ENCODE data around the gene TENT4A.

TENT4A gene

DNA sequence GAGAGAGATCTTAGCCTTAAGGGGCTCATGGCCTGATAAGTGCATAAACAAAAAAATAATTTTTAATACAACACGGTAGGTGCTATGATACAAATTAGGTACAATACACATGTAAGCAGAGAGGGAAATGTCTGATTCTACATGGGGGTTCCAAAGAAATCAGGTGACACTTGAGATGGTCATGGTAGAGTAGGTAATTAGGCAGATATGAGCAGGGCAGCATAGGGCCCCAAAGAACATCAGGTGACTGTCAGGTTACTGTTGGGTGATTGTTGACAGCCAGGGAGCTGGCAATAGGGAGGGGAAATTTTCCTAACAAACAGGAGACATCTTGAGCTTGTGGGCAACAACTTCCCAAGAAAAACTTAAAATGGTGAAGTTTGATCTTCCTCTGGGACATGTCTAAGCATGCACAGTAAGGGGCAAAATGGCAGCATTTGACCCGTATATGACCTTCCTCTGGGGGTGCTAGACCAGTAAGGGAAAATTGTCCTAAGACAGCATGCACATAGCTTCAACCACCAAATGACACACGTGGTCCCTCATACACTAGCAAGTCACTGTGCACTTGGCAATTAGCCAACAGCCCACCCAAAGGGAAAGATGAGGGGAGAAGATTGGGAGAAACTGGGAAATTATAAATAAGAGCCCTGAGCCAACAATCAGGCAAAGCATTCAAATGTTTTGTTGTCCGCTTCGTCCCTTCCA lies 37.3 kb upstream of the TENT4A start:
- Histone ChIP-seq H3K36me3 (ENCODE audit: insufficient read depth, low read length) (no peaks in the 10 kb centered on the region), H3K27ac (ENCODE audit: low read length) (no peak overlapping the region), H3K9ac (ENCODE audit: low read depth, low read length) (no peak overlapping the region), H3K9me3 (ENCODE audit: insufficient read depth, low read length, severe bottlenecking) (no peaks in the 10 kb centered on the region), H3K79me2 (ENCODE audit: insufficient read depth, low read length) (no peaks in the 10 kb centered on the region), H3K4me3 (ENCODE audit: low read depth in 1 of 2, low read length in 2 of 2) (no peak overlapping the region), H4K20me1 (ENCODE audit: insufficient read depth, low read length) (no peaks in the 10 kb centered on the region), H3K27me3 (ENCODE audit: insufficient read depth, low read length, poor library complexity) (no peaks in the 10 kb centered on the region), H2AFZ (ENCODE audit: low read depth, low read length) (no peak overlapping the region), H3K4me1 (ENCODE audit: insufficient read depth, low read length) (no peaks in the 10 kb centered on the region), H3K4me2 (ENCODE audit: insufficient read depth, low read length) (no peak overlapping the region)
- no peak for ATAC-seq (ENCODE audit: insufficient read depth, low read depth)
- no peak for DNase-seq
- TF ChIP-seq, protein P1, sequence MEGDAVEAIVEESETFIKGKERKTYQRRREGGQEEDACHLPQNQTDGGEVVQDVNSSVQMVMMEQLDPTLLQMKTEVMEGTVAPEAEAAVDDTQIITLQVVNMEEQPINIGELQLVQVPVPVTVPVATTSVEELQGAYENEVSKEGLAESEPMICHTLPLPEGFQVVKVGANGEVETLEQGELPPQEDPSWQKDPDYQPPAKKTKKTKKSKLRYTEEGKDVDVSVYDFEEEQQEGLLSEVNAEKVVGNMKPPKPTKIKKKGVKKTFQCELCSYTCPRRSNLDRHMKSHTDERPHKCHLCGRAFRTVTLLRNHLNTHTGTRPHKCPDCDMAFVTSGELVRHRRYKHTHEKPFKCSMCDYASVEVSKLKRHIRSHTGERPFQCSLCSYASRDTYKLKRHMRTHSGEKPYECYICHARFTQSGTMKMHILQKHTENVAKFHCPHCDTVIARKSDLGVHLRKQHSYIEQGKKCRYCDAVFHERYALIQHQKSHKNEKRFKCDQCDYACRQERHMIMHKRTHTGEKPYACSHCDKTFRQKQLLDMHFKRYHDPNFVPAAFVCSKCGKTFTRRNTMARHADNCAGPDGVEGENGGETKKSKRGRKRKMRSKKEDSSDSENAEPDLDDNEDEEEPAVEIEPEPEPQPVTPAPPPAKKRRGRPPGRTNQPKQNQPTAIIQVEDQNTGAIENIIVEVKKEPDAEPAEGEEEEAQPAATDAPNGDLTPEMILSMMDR (IDR thresholded peaks at IDR 0.05; ENCODE audit: borderline replicate concordance, extremely low read depth, low read length, poor library complexity, severe bottlenecking) = no peak
- no peak for TF ChIP-seq EZH2 (IDR thresholded peaks at IDR 0.05; ENCODE audit: borderline replicate concordance, low read depth, low read length, severe bottlenecking)

DNA sequence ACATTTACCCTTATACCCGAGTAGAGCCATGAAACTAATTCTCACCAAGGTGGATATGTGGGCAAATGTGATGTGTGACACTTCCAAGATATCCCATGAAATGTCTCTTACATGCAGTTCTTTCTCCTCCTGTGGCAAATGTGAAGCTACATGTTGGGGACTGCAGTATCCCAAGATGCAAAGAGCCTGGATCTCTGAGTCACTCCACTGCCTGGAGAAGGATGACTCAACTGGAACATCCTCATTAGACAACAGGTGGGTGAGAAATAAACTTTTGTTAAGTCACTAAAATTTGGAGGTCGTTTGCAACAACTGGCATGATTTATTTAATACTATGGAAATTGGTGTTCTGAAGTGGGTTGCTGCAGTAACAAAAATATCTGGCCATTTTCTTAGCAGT lies 36.5 kb upstream of the TENT4A start:
- TF ChIP-seq, protein P1 (IDR thresholded peaks at IDR 0.05; ENCODE audit: borderline replicate concordance, extremely low read depth, low read length, poor library complexity, severe bottlenecking) = no peak
- TF ChIP-seq EZH2 (IDR thresholded peaks at IDR 0.05; ENCODE audit: borderline replicate concordance, low read depth, low read length, severe bottlenecking) = no peak
- Histone ChIP-seq H3K4me1 (ENCODE audit: insufficient read depth, low read length) (no peaks in the 10 kb centered on the region), H3K79me2 (ENCODE audit: insufficient read depth, low read length) (no peaks in the 10 kb centered on the region), H3K9ac (ENCODE audit: low read depth, low read length) (no peak overlapping the region), H3K27ac (ENCODE audit: low read length) (no peak overlapping the region), H3K36me3 (ENCODE audit: insufficient read depth, low read length) (no peaks in the 10 kb centered on the region), H3K4me3 (ENCODE audit: low read depth in 1 of 2, low read length in 2 of 2) (no peak overlapping the region), H3K4me2 (ENCODE audit: insufficient read depth, low read length) (no peak overlapping the region), H2AFZ (ENCODE audit: low read depth, low read length) (no peak overlapping the region), H4K20me1 (ENCODE audit: insufficient read depth, low read length) (no peaks in the 10 kb centered on the region), H3K9me3 (ENCODE audit: insufficient read depth, low read length, severe bottlenecking) (no peaks in the 10 kb centered on the region), H3K27me3 (ENCODE audit: insufficient read depth, low read length, poor library complexity) (no peaks in the 10 kb centered on the region)
- no peak for ATAC-seq (ENCODE audit: insufficient read depth, low read depth)
- DNase-seq = no peak

DNA sequence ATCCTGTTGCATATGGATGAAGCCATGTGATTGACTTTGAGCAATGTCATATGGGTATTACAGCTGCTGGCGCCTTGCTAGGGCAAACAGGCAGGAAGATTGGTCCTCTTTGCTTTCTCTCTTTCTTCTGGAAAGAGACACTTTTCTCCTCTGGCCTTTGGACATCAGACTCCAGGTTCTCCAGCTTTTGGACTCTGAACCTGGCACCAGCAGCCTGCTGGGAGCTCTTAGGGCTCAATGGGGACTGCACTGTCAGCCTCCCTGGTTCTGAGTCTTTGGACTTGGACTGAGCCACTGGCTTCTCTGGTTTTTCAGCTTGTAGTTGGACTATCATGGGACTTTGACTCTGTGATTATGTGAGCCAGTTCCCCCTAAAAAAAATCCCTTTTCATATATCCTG lies 34.8 kb upstream of the TENT4A start:
- ATAC-seq (ENCODE audit: insufficient read depth, low read depth) = no peak
- no peaks in the 10 kb centered on the region for H3K9me3 ChIP-seq (ENCODE audit: insufficient read depth, low read length, severe bottlenecking)
- no peak overlapping the region for H3K9ac ChIP-seq (ENCODE audit: low read depth, low read length)
- no peak overlapping the region for H3K4me2 ChIP-seq (ENCODE audit: insufficient read depth, low read length)
- TF ChIP-seq, protein P1 (IDR thresholded peaks at IDR 0.05; ENCODE audit: borderline replicate concordance, extremely low read depth, low read length, poor library complexity, severe bottlenecking) = no peak
- TF ChIP-seq EZH2 (IDR thresholded peaks at IDR 0.05; ENCODE audit: borderline replicate concordance, low read depth, low read length, severe bottlenecking) = no peak
- DNase-seq = no peak
- no peak overlapping the region for H3K4me3 ChIP-seq (ENCODE audit: low read depth in 1 of 2, low read length in 2 of 2)
- H3K4me1 ChIP-seq (ENCODE audit: insufficient read depth, low read length) = no peaks in the 10 kb centered on the region
- H3K79me2 ChIP-seq (ENCODE audit: insufficient read depth, low read length) = no peaks in the 10 kb centered on the region
- H3K27ac ChIP-seq (ENCODE audit: low read length) = no peak overlapping the region
- no peaks in the 10 kb centered on the region for H3K27me3 ChIP-seq (ENCODE audit: insufficient read depth, low read length, poor library complexity)
- H2AFZ ChIP-seq (ENCODE audit: low read depth, low read length) = no peak overlapping the region
- H3K36me3 ChIP-seq (ENCODE audit: insufficient read depth, low read length) = no peaks in the 10 kb centered on the region
- H4K20me1 ChIP-seq (ENCODE audit: insufficient read depth, low read length) = no peaks in the 10 kb centered on the region

Measured in DND-41 (cell line).